HCT116 (cell line): ENCODE measurements around the gene MARK1. TPM values are rescaled to one million over a fixed set of nuclear protein-coding genes. Genes with fewer than 3 reads are reported as not detected.

Experiments used
- ATAC-seq: fragments of 200-7000 bp; cut with Tn5 transposase; 2 replicates; pipeline ENCODE4 v1.9.1; 2020; ENCODE audit warnings: mild to moderate bottlenecking, moderate library complexity
- BruUV-seq: library from RNA; stranded (reverse); fragments of 400-500 nt; replicated peaks from 2 replicates; lab custom pipeline; 2021; lab: Mats Ljungman, UMichigan
- CTCF ChIA-PET: fragments of 300-600 bp; sonication (Branson Sonifier 250); formaldehyde crosslinking; loops from one replicate; lab custom pipeline; 2021; ENCODE audit warnings: antibody characterized with exemption; lab: Charles Lee
- POLR2A ChIA-PET: fragments of 300-600, 350-600 bp; sonication (Branson Sonifier 250); formaldehyde crosslinking; loops from one replicate; lab custom pipeline; 2021; ENCODE audit warnings: antibody characterized with exemption; lab: Charles Lee
- RAD21 ChIA-PET, 2 experiments: fragments of 300-600 bp; sonication (Branson Sonifier 250); formaldehyde crosslinking; loops; one replicate each; lab custom pipeline; 2023; ENCODE audit warnings: low total read pairs in 2 of 2; ENCODE audit not compliant: uncharacterized antibody in 2 of 2, unreplicated experiment in 2 of 2, low non-redundant PET in 1 of 2; lab: Charles Lee
- DNase-seq: peaks from one replicate; pipeline ENCODE4 v3.0.0-alpha.2; 2010; ENCODE audit warnings: low read depth, low spot score
- H2AFZ ChIP-seq: fragments of 200-600 bp; shearing (Covaris generic), sonication (generic); 2 replicates; pipeline ENCODE4 v1.6.1; 2017; ENCODE audit warnings: low read depth, mixed run types, mixed read lengths, antibody characterized with exemption, low read length; ENCODE audit not compliant: poor library complexity, severe bottlenecking
- H3K27ac ChIP-seq: 2 replicates; pipeline ENCODE4 v1.5.1; 2012; ENCODE audit warnings: low read depth, low read length
- H3K27me3 ChIP-seq: fragments of 200-600 bp; sonication (generic); 2 replicates; pipeline ENCODE4 v1.6.1; 2016; ENCODE audit warnings: mixed run types, low read length, mixed read lengths; ENCODE audit not compliant: insufficient read depth
- H3K36me3 ChIP-seq, 2 experiments: fragments of 200-500 bp in 1 of 2; fragments of 200-600 bp in 1 of 2; sonication (Bioruptor generic) in 1 of 2; sonication (generic) in 1 of 2; 2 replicates each; pipeline versions ENCODE4 v1.5.1 to v1.6.1; 2014 to 2016; ENCODE audit warnings: low read length in 2 of 2, inconsistent platforms in 1 of 2, mixed read lengths in 1 of 2, mixed run types in 1 of 2; ENCODE audit not compliant: insufficient read depth in 2 of 2, control insufficient read depth in 1 of 2
- H3K4me1 ChIP-seq, 2 experiments: fragments of 200-600 bp in 1 of 2; sonication (generic) in 1 of 2; 2 replicates each; pipeline versions ENCODE4 v1.5.1 to v1.6.1; 2012 to 2017; ENCODE audit warnings: low read length in 2 of 2, inconsistent platforms in 1 of 2, mild to moderate bottlenecking in 1 of 2, mixed read lengths in 1 of 2, mixed run types in 1 of 2, moderate library complexity in 1 of 2; ENCODE audit not compliant: insufficient read depth in 2 of 2, control insufficient read depth in 1 of 2
- H3K4me2 ChIP-seq: fragments of 200-600 bp; sonication (generic); 2 replicates; pipeline ENCODE4 v1.6.1; 2017; ENCODE audit warnings: mixed run types, low read length, mixed read lengths
- H3K4me3 ChIP-seq, 2 experiments: fragments of 200-600 bp in 1 of 2; sonication (generic) in 1 of 2; replicated peaks in 1 of 2; 2 replicates each; pipeline ENCODE4 v1.5.1; 2011 to 2016; ENCODE audit warnings: low read length in 2 of 2, control low read depth in 1 of 2, low read depth in 1 of 2, mild to moderate bottlenecking in 1 of 2, mixed read lengths in 1 of 2, mixed run types in 1 of 2
- H3K79me2 ChIP-seq: fragments of 200-600 bp; sonication (generic); 2 replicates; pipeline ENCODE4 v1.6.1; 2017; ENCODE audit warnings: mild to moderate bottlenecking, mixed run types, low read length, moderate library complexity, mixed read lengths; ENCODE audit not compliant: insufficient read depth
- H3K9ac ChIP-seq: fragments of 200-600 bp; sonication (generic); 2 replicates; pipeline ENCODE4 v1.6.1; 2016; ENCODE audit warnings: low read length, mixed read lengths
- H3K9me2 ChIP-seq: fragments of 200-600 bp; sonication (generic), shearing (Covaris generic); 2 replicates; pipeline ENCODE4 v1.6.1; 2017; ENCODE audit warnings: mixed run types, mild to moderate bottlenecking, moderate library complexity; ENCODE audit not compliant: insufficient read depth
- H3K9me3 ChIP-seq, 2 experiments: fragments of 200-500 bp in 1 of 2; fragments of 200-600 bp in 1 of 2; sonication (Bioruptor generic) in 1 of 2; sonication (generic) in 1 of 2; 2 replicates each; pipeline ENCODE4 v1.6.1; 2014 to 2017; ENCODE audit warnings: low read length in 2 of 2, mixed read lengths in 2 of 2, inconsistent platforms in 1 of 2, low read depth in 1 of 2, mild to moderate bottlenecking in 1 of 2, mixed run types in 1 of 2, moderate library complexity in 1 of 2; ENCODE audit not compliant: control insufficient read depth in 1 of 2, insufficient read depth in 1 of 2
- H4K20me1 ChIP-seq: fragments of 200-600 bp; sonication (generic), shearing (Covaris generic); 2 replicates; pipeline ENCODE4 v1.6.1; 2017; ENCODE audit warnings: mixed run types, mild to moderate bottlenecking, moderate library complexity; ENCODE audit not compliant: insufficient read depth
- CEBPB ChIP-seq: IDR thresholded peaks from 2 replicates; pipeline ENCODE4 v1.6.1; 2012; ENCODE audit warnings: low read depth
- ELF1 ChIP-seq: IDR thresholded peaks from 2 replicates; pipeline ENCODE4 v1.6.1; 2012; ENCODE audit warnings: low read depth, borderline replicate concordance
- POLR2A ChIP-seq: IDR thresholded peaks from 2 replicates; pipeline ENCODE4 v1.7.0; 2011; ENCODE audit warnings: borderline replicate concordance; ENCODE audit not compliant: insufficient read depth, insufficient read length; ENCODE audit errors: extremely low read depth
- POLR2AphosphoS5 ChIP-seq: IDR thresholded peaks from 2 replicates; pipeline ENCODE4 v1.6.1; 2011; ENCODE audit warnings: mild to moderate bottlenecking, low read depth, low read length, moderate library complexity
- SIN3A ChIP-seq: IDR thresholded peaks from 2 replicates; pipeline ENCODE4 v1.6.1; 2012; ENCODE audit warnings: low read depth
- TCF7L2 ChIP-seq: IDR thresholded peaks from 2 replicates; pipeline ENCODE4 v1.7.0; 2011; ENCODE audit warnings: borderline replicate concordance, inconsistent platforms; ENCODE audit not compliant: insufficient read depth, insufficient read length; ENCODE audit errors: extremely low read depth
- YY1 ChIP-seq: IDR thresholded peaks from 2 replicates; pipeline ENCODE4 v1.6.1; 2011; ENCODE audit warnings: low read length, low read depth, moderate library complexity, mild to moderate bottlenecking; ENCODE audit not compliant: insufficient replicate concordance; ENCODE audit errors: extremely low read depth
- ZFX ChIP-seq: fragments of 450-650 bp; IDR thresholded peaks from 2 replicates; pipeline ENCODE4 v1.6.1; 2017
- ZNF274 ChIP-seq: fragments of 200-500 bp; sonication (Bioruptor generic); IDR thresholded peaks from 2 replicates; pipeline ENCODE4 v1.6.1; 2014; ENCODE audit warnings: mild to moderate bottlenecking, low read depth, low read length, inconsistent platforms
- intact Hi-C: fragments of 100-400 bp; cut with micrococcal nuclease; formaldehyde crosslinking; loops from 2 replicates; pipeline ENCODE4 v1.10.0; 2022
- total RNA-seq: library from RNA; stranded (reverse); gene quantifications from one replicate; pipeline ENCODE4 v1.2.1, GENCODE V29; 2021; ENCODE audit not compliant: unreplicated experiment
- TF ChIP-seq, protein P1 (sequence below): IDR thresholded peaks from 2 replicates; pipeline ENCODE4 v1.6.1; 2012; ENCODE audit warnings: low read depth

MARK1 gene
- total RNA-seq, 1 experiment from 2014 or later: 3.6 TPM

DNA sequence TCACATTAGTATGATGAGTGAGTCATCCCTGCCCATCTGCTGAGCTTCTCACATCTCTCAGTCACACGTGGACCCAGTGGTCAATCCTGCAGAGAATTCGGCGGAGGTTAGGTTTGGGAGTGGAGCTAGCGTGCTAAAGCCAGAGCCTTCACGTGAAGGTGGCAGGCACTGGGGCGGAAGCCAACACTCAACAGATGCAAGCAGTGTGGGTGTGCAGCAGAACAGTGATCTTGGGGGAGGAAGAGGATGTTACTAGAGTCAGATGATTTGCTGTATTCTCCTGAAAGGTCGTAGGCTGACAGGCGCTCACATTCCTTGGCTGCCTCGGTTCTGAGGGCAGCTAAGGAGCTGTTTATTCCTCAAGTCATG lies 168.9 kb downstream of the MARK1 start:
- no peaks in the 10 kb centered on the region for H3K9me3 ChIP-seq
- no peak overlapping the region for H3K4me2 ChIP-seq
- no peaks in the 10 kb centered on the region; a peak in 2 of 4 replicates for H3K4me1 ChIP-seq
- H3K27ac ChIP-seq: no peak overlapping the region
- no peaks in the 10 kb centered on the region for H4K20me1 ChIP-seq
- intact Hi-C loops: no loop called here
- CTCF ChIA-PET: interaction anchor here (1.6 kb wide), 1 partner anchor 36 kb away, joined by 6 read pairs; no protein-coding TSS in a partner anchor
- H3K36me3 ChIP-seq: peaks cover 0 to 6% of the 10 kb centered on the region in 2 experiments; a peak in 2 of 4 replicates
- DNase-seq: no peak
- H3K9me2 ChIP-seq: no peaks in the 10 kb centered on the region
- RAD21 ChIA-PET: no interaction called here
- POLR2A ChIA-PET: no interaction called here
- TF ChIP-seq POLR2AphosphoS5: no peak
- TF ChIP-seq POLR2A: no peak
- TF ChIP-seq, protein P1, sequence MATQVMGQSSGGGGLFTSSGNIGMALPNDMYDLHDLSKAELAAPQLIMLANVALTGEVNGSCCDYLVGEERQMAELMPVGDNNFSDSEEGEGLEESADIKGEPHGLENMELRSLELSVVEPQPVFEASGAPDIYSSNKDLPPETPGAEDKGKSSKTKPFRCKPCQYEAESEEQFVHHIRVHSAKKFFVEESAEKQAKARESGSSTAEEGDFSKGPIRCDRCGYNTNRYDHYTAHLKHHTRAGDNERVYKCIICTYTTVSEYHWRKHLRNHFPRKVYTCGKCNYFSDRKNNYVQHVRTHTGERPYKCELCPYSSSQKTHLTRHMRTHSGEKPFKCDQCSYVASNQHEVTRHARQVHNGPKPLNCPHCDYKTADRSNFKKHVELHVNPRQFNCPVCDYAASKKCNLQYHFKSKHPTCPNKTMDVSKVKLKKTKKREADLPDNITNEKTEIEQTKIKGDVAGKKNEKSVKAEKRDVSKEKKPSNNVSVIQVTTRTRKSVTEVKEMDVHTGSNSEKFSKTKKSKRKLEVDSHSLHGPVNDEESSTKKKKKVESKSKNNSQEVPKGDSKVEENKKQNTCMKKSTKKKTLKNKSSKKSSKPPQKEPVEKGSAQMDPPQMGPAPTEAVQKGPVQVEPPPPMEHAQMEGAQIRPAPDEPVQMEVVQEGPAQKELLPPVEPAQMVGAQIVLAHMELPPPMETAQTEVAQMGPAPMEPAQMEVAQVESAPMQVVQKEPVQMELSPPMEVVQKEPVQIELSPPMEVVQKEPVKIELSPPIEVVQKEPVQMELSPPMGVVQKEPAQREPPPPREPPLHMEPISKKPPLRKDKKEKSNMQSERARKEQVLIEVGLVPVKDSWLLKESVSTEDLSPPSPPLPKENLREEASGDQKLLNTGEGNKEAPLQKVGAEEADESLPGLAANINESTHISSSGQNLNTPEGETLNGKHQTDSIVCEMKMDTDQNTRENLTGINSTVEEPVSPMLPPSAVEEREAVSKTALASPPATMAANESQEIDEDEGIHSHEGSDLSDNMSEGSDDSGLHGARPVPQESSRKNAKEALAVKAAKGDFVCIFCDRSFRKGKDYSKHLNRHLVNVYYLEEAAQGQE: no peak
- H3K79me2 ChIP-seq: no peaks in the 10 kb centered on the region
- no peak overlapping the region for H3K9ac ChIP-seq
- no peaks in the 10 kb centered on the region for H3K27me3 ChIP-seq
- no peak overlapping the region for H2AFZ ChIP-seq
- ATAC-seq: no peak
- BruUV-seq: no TSS peak
- H3K4me3 ChIP-seq: no peak overlapping the region

DNA sequence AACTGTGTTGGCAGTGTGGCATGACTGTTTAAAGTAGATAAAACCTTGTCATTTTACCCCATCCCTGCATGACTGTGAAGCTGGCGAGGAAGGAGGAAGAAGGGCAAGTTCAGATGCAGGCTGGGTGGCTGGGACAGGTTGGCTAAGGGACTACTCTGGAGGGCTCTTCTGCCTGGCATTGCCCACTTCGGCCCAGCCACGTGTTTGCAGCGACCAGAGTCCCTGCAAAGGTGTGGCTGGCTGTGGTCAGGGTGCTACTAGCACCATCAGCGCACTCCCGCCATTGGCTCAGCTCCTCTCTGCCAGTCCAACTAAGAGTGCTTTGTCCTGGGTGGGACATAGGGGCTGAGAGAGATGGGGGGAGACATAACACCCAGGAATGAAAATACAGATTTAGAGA lies 169.4 kb downstream of the MARK1 start:
- ATAC-seq: no peak
- intact Hi-C loops: no loop called here
- H3K79me2 ChIP-seq: no peaks in the 10 kb centered on the region
- no peak for TF ChIP-seq ELF1
- no peak for TF ChIP-seq YY1
- TF ChIP-seq CEBPB: no peak
- TF ChIP-seq, protein P1: no peak
- TF ChIP-seq SIN3A: no peak
- TF ChIP-seq POLR2AphosphoS5: no peak
- TF ChIP-seq TCF7L2: no peak
- no peak for TF ChIP-seq ZFX
- TF ChIP-seq ZNF274: no peak
- no TSS peak for BruUV-seq
- POLR2A ChIA-PET: no interaction called here
- H3K4me2 ChIP-seq: no peak overlapping the region
- H3K4me3 ChIP-seq: no peak overlapping the region
- peaks cover 0 to 6% of the 10 kb centered on the region in 2 experiments; a peak in 2 of 4 replicates for H3K36me3 ChIP-seq
- RAD21 ChIA-PET: no interaction called here
- no peak overlapping the region for H2AFZ ChIP-seq
- H3K27me3 ChIP-seq: no peaks in the 10 kb centered on the region
- no peak for DNase-seq
- no peaks in the 10 kb centered on the region for H3K9me2 ChIP-seq
- H4K20me1 ChIP-seq: no peaks in the 10 kb centered on the region
- H3K9ac ChIP-seq: no peak overlapping the region
- CTCF ChIA-PET: interaction anchor here (1.6 kb wide), 1 partner anchor 36 kb away, joined by 6 read pairs; no protein-coding TSS in a partner anchor
- no peaks in the 10 kb centered on the region for H3K9me3 ChIP-seq
- H3K27ac ChIP-seq: no peak overlapping the region
- H3K4me1 ChIP-seq: no peaks in the 10 kb centered on the region; a peak in 2 of 4 replicates
